HG03108 (cell line): ENCODE data around the gene ETNK2.

Experiments
- ATAC-seq: cut with Tn5 transposase; IDR thresholded peaks from one replicate; pipeline ENCODE4 v1.9.1; 2021; ENCODE audit warnings: moderate library complexity; ENCODE audit not compliant: unreplicated experiment

Gene ETNK2, protein sequence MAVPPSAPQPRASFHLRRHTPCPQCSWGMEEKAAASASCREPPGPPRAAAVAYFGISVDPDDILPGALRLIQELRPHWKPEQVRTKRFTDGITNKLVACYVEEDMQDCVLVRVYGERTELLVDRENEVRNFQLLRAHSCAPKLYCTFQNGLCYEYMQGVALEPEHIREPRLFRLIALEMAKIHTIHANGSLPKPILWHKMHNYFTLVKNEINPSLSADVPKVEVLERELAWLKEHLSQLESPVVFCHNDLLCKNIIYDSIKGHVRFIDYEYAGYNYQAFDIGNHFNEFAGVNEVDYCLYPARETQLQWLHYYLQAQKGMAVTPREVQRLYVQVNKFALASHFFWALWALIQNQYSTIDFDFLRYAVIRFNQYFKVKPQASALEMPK

DNA sequence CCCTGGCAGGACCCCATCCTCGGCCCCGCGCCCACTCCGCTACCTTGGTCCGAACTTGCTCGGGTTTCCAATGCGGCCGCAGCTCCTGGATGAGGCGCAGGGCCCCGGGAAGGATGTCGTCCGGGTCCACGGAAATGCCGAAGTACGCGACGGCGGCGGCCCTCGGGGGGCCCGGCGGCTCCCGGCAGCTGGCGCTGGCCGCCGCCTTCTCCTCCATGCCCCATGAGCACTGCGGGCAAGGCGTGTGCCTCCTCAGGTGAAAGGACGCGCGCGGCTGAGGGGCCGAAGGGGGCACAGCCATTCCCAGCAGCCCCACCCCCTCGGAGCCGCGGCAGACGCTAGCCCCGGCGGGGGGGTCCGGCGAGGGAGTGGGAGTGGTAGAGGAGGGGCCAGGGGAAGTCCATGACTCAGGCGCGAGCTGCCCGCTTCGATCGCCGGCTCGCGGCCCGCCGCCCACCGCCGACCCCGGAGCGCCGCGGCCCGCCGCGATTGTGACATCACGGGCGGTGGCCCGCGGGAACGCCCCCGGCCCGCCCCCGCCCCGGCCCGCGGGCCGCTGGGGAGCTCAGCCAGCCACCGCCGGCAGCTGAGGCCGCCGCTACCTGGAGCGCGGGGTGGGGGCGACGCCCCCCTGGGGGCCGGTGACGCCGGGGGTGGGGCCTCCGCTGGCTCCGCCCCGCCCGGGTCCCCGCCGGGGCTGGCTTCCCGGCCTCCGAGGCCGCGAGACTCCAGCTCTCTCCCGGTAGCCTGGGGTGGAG lies at the start of gene ETNK2:
Gene ETNK2 (minus strand): TSS at position 493 of the 758 bp plus-strand sequence. CDS start 192 bp downstream, at position 301.
- ATAC-seq, result no peak

DNA sequence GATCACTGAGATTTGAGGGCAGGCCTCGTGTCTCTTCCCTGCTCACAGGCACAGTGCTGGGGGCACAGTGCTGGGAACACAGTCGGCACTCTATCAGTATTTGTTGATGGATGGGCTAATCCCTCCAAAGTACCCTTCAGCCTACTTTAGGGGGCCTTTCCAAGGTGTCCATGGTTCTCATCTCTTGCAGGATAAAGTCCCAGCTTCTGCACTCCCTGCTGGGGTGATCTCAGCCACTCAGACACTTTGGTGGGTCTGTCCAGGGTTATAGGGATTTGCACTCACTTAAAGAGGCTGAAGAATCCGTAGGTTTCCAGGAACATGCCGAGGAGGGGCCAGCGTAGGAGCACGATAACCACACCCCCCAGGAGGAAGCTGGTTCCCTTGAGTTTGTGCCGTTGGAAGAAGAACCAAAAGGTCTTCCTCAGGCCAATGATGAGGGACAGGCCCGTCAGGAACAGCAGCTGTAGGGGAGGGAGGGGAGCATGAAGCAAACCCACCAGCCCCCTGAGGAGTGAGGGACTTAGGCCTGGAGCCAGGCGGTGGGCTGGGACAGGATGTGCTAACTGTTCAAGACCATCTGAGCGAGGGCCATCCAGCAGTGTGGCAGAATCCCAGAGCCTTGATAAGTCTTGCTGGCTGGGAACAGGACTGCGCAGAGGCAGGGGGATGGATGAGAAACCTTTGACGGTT lies 49.6 kb upstream of the ETNK2 start:
- no peak for ATAC-seq

DNA sequence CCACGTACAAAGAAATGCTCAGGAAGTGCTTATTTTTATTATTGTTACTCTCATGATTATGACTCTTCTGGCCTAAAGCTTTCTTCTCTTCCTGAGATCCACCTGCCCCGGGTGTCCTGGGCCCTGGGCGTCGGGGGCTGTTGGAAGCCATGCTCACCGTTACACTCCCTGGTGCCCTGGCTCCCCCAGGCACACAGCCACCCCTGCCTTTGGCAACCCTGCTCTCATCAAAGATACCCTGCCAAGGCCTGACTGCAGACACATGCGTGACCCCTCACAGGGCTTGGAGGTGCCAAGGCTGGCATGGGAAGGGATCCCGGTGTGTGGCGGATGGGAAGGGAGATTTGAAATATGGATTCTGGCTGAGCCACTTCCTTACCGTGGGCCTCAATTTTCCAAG lies 47.7 kb upstream of the ETNK2 start:
- ATAC-seq, result no peak

DNA sequence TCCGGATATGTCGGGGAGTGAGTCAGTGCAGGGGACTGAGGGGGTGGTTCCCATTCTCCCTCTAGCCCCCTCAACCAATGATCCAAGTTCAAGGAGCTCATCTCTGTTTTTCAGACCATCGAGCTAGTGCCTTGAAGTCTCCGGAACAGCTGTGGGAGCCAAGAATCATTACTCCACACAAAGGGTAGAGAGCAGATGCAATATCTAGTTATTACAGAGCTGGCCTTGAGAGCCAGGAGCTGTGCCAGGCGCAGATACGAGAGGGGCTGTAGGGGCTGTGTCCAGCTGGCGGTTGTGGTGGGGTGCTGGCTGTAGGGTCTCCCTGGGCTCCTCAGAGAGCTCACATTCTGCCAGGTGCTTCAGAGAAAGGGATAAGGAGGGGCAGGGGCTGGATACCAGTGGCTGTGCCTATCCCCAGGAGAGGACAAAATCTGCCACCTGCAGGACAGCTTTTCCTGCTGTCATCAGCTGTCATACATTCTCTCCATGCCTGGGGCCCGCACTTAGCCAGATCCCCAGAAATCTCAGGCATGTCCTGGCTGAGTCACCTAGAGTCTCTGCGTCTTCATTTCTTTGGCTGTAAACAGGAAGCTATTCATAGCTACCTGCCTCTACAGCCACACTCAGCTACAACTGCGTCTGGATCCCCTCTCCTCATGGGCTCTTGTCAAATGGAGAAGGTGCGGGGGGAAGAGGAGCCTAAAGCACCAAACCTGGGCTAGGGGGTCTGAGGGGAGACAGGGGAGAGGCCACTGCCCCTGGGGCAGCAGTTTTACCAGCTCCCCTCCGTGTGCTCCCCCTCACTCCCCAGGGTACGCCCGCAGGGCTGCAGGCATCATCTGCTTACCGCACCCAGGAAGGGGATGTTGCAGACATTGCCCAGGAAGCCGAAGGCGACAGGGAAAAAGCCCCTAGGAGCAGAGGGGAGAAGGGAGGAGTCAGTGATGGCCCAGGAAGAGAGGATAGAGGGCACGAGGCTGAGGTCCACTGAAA lies 46.8 kb upstream of the ETNK2 start:
- ATAC-seq, result no peak

DNA sequence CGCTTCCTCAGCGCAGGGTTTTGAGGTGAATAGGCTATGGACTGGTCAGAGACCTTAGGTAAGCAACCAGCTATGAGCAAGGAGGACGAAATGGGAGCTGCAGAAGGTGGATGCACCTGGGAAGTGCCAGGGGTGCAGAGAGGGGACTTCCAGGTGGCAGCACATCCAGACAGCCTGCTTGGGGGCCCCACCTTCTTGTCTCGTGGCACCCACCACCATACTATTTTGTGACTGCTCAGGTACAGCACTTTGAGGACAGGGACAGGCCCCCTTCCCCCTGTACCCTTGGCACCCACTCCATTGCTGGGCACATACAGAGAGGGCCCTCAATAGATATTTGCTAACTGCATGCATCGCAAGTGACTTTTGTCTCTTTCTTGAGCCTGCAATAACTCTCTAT lies 45.2 kb upstream of the ETNK2 start:
- no peak for ATAC-seq

DNA sequence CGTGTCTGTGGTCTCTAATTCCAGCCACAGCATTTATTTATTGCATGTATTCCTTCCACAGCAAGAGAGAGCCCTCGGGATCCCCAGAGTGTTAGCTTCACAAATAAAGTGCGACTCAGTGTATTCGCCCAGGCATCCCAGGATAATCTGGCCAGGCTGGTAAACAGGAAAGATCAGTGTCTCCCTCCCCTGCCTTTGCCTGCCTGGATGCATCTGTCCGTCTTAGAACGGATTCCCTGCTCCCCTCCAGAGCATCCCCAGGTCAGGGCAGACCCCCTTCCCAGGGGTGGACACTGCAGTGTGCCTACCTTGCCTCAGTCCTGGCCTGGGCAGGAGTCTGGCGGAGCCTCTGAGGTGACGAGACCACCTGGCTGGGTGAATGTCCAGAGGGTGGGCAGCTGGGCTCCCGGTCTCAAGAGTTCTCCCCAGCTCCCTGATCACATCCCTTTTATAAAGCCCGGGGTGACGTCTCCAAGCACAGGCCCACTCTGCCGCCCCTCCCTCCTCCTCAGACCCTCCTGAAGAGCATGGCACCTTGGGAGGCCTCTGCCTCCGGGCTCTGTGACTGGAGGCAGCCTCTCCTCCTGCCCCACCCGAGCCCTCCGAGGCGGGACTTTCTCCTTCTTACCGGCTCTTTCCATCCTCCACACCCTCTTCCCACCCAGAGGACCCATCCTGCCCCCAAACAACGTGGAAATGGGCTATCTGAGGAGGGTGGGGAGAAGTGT lies 44.4 kb upstream of the ETNK2 start, which contains the start of gene KISS1:
Gene KISS1 (minus strand): TSS at position 424 of the 728 bp plus-strand sequence. CDS start 3,615 bp downstream, outside the sequence.
- no peak for ATAC-seq

DNA sequence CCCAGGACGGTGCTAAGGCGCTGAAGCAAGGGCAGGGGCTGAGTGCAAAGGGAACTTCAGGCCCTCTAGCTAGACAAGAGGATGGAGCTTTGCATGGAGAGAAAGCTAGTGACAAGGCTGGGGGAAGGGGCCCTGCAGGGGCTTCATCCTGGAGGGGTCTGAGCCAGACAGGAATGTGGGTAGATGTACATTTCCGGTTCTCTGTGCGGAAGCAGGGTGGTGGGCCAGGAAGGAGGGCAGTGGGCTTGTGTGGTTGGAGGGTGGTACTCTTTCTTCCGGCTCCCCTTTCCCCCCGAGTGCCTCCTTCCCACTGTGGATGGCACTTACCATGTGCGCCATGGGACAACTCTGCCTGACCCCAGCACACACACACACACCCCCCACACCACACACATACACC lies 42.9 kb upstream of the ETNK2 start:
- ATAC-seq, result no peak

DNA sequence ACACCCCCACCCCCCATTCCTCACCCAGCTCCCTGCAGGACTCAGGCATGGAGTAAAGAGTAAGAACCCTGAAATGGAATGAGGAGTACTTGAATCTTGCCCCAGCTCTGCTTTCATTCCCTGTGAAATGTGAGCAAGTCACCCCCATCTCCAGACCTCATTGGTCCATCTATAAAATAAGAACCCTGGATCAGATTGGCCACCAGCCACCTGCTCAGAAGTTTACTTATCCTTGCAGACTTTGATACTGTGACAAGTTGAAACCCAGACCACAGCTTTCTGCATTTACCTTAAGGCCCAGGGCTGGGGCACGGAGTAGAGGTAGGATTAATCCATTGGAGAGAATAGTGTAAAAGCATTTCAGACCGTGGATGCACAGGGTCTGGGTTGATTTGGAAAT lies 42.2 kb upstream of the ETNK2 start:
- no peak for ATAC-seq

DNA sequence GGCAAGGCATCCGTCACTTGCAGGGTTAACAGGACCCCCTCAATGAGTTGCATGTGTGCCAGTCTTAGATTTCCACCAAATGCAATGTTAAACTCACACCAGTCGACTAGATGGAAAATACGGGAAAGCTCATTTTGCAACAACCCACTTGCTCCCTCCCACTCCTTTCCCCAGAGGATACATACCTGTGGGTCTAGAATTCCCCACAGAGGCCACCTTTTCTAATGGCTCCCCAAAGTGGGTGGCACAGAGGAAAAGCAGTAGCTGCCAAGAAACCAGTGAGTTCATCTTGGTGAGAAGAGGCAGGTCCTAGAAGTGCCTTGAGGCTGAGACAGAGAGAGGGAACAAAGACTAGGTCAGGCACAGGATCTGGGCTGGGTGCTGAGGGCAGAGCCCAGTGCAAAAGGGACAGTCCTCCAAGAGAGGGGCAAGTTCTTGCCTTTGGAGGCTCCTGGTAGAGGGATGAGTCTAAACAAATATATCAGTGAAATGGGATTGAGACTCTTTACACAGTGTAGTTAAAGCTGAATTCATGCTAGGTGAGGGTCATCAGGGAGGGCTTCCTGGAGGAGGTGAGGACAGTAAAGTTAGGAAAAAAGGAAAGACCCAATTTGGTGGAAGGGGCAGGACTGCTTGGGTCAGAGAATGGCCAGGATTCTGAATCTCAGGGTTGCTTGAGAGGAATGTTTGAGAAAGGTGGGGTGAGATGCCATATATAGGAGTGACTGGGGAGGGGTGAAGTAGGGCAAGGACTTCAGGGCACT lies 40.9 kb upstream of the ETNK2 start:
- no peak for ATAC-seq

DNA sequence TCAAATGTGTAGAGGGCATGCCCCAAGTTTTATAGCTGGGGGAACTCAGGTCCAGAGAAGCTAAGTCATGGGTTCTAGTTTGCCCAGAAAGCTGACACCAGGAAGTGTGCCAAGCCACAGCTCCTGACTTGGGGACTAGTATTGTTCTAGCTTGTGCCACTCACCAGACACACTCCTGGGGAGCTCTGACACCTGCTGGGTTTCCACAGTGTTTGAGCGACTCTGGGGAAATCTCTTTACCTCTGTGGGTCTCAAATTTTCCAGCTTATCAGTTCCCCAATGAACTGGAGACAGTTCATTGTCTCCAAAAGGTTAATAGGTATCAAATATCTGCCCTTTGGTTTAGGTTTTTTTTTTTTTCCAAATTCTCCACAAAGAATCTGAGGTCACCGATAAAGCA lies 40.2 kb upstream of the ETNK2 start:
- no peak for ATAC-seq

DNA sequence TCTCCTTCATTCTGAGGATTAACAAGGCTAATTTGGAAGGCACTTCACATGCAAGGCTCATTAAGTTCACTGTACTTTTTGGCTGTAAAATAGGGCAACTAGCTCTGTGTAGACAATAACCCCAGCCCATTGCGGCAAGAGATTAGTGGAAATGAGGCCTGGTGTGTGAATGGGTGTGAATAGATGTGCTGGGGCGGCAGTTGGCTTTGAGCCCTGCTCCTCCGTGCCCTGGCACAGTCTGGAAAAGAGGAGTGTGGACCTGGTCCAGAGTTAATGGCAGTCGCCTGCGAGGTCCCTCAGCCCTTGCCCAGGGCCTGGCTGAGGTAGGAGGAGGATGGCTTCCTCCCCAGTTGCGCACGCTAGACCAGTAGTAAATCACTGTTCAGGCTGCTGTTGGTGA lies 39.6 kb upstream of the ETNK2 start:
- no peak for ATAC-seq

DNA sequence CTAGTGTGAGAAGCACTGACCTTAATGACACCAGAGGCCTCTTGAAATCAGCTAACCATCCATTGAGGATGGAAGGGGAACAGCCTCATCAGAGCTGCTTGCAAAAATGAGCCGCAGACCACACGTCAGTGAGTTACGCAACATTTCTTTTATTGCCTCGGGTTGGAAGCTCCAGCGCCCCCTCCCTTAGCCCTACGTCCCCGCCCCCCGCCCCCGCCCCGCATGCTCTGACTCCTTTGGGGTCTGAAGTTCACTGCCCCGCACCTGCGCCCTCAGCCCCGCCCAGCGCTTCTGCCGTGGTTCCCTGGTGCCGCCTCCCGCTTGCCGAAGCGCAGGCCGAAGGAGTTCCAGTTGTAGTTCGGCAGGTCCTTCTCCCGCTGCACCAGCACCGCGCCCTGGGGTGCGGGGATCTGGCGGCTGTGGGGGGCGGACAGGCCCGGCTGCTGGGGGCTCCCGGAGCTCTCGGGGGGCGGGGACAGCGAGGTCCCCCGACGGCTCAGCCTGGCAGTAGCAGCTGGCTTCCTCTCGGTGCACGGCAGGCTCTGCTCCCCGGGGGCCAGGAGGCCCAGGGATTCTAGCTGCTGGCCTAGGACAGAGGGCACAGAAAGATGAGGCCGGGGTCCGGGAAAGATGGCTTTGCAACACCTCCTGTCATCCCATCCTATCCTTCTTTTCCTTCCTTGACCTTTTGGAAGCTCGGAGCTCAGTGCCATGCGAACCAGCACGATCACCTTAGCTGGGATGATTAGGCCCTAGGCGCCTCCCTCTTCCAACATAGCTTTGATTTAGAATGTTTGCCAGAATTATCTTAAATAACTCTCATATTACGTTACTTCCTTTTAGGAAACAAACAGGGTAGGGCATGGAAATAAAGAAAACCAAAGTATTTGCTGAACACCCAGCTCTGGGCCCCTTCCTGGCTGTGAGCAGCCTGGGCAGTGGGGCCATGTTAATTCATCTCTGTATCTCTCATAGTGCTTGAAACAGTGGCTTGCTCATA lies 38.7 kb upstream of the ETNK2 start:
- no peak for ATAC-seq

DNA sequence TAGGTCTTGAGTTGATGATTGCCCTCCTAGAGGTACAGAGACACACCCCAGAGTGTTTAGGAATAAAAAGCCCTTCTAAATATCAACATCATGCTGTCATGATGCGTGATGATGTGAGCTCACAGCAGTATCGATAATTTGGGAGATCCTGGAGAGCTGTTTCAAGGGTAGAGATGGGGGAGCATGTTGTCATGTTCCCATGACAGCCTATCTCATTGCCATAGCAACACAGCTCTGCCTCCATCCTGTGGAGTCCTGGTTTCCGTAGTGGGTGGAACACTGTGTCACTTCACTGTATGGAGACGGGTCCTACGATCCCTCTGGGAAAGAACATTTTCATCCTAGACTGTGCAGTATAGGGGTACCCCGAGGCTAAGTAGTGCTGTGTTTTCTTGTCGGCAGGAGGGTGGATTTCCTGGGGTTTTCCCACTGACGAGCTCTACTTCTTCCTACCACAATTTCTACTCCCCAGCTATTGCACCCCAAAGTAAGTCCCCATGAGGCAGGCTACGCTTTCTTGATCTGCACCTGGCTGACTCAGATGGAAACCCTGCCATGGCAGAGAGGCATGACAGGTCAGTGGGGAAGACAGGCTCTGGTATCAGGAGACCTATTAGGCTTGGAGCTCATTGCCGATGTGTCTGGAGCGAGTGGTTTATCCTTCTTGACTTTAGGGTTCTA lies 37.3 kb upstream of the ETNK2 start:
- no peak for ATAC-seq

DNA sequence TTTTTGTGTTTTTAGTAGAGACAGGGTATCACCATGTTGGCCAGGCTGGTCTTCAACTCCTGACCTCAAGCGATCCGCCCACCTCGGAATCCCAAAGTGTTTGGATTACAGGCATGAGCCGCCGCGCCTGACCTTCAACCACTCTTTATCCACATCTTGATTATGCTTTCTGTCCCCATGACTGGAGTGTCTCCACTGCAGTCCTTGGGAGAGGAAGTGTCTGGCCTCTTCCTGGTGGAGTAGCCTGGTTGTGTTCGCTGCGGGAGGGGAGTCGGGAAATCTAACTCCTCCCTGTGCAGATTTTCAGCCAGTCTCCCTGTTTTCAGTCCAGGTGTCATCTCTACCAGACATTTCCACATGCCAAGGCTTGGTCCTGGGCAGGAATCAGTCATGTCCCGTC lies 34.8 kb upstream of the ETNK2 start:
- ATAC-seq, result no peak

DNA sequence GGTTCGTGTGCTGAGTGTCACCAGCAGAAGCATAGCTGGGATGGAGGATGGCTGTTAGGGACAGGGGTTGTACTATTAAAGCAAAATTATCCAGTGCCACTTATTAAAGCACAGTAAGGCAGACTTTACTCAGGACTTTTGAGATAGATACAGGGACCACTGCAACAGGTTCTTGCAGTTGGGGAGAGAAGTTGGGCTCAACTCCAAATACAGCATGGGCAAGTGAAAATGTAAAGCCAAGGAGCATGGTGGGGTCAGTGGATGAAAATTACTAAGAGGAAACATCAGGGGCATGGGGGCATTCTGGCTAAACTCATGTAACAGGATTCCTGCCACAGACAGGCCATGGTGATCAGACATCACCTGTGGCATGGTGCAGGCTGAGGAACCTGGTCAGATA lies 29.3 kb upstream of the ETNK2 start:
- ATAC-seq, result no peak

DNA sequence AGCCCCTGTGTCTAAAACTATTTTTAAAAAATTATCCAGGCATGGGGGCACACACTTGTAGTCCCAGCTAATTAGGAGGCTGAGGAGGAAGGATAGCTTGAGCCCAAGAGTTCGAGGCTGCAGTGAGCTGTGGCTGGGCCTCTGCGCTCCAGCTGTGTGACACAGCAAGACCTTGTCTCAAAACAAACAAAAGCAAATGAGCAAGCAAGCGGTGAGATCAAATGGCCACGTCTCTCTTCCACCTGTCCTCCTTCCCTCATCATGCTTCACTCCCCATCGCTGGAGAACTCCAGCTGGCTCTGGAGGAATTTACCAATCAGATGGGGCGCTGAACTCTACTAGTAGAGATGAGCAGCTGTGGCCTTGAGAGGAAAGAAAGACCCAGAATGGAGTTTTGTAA lies 28.3 kb upstream of the ETNK2 start:
- ATAC-seq, result no peak
